Measurements from ENCODE around the gene VWF. TPM values are rescaled to one million over a fixed set of nuclear protein-coding genes. Genes with fewer than 3 reads are reported as not detected.
A peak's percentile ranks its signal among the peaks of the same experiment; 100 is the strongest.

The VWF gene
- total and polyA plus RNA-seq, 12 donors, result 104 to 480 (median 253) TPM

DNA sequence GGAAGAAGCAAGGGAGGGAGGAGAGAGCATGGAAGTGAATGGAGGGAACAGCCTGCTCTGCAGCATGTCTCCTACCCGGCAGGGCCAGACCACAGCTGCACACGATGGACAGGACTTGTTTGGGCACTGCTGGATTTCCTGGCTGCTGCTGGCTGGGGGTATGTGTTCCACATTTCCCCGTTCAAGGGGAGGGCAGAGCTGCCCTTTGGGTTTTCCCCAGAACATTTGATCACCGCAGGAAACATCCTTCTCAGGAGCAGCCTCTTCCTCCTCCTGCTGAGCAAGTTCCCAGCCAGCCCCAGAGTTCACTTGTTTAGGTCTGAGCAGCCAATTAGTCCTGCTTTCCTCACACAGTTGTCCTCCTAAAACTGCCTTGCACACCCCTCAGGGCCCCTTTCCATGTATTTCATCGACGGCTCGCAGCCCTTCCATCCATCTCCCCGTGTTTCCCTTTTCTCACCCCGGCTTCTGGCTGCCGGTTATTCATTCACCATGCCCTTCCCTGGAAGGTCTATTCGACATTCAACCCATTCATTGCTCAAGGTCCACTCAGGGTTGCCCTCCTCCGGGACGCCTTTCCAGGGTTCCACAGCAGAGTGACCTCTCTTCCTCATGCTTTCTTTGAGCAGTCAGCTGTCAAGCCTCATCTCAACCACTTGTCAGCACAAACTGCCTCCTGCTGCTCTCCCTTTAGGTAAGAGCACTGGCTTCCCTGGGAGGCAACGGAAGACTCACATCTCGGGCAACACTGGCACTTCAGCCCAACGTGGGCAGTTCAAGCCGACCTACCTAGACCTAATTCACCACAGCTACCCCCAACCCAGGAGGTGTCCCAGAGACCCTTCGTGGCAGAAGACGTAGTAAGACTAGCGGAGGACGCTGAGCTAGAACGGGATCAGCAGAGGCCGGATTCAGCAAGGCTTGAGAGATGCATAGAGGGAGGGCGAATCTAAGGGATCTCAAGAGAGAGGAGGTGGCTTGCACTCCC is 159.3 kb downstream of the VWF start:
- no peak for DNase-seq
- no peaks in the 10 kb centered on the region for H3K9me3 ChIP-seq
- peaks cover 0 to 7% (median 5%) of the 10 kb centered on the region in 7 donors for H3K27me3 ChIP-seq
- TF ChIP-seq, protein P1, sequence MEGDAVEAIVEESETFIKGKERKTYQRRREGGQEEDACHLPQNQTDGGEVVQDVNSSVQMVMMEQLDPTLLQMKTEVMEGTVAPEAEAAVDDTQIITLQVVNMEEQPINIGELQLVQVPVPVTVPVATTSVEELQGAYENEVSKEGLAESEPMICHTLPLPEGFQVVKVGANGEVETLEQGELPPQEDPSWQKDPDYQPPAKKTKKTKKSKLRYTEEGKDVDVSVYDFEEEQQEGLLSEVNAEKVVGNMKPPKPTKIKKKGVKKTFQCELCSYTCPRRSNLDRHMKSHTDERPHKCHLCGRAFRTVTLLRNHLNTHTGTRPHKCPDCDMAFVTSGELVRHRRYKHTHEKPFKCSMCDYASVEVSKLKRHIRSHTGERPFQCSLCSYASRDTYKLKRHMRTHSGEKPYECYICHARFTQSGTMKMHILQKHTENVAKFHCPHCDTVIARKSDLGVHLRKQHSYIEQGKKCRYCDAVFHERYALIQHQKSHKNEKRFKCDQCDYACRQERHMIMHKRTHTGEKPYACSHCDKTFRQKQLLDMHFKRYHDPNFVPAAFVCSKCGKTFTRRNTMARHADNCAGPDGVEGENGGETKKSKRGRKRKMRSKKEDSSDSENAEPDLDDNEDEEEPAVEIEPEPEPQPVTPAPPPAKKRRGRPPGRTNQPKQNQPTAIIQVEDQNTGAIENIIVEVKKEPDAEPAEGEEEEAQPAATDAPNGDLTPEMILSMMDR (IDR thresholded peaks at IDR 0.05), result no peak
- peaks cover 0 to 67% (median 0%) of the 10 kb centered on the region in 9 donors for H3K36me3 ChIP-seq
- H3K4me1 ChIP-seq, result peaks cover 0 to 4% (median 0%) of the 10 kb centered on the region in 9 donors
- ATAC-seq, result peak in 7 of 8 donors; percentile 10 to 21 (median 17)
- 63 to 71% methylated on average over 24 of the region's 24 CpGs for WGBS, 2 donors
- no peak overlapping the region for H3K4me3 ChIP-seq
- H3K27ac ChIP-seq, result no peak overlapping the region
- intact Hi-C loops (cut with DNase I), result no loop called here

DNA sequence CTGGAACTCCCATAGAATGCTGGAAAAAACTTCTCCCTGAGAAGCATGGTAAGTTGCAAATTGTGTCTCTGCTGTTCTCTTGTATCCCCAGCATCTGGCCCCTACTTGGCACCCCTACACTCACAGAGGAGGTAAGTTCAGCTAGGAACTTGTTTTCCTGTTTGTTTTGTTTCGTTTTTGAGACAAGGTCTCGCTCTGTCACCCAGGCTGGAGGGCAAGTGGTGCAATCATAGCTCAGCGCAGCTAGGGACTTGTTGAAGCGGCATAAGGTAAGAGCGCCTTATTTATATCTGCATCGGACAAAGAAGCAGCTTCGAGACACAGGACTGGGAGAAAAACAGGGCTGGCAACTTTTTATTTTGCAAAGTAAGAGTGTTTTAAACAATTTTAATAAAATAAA is 161.0 kb downstream of the VWF start:
- TF ChIP-seq, protein P1 (IDR thresholded peaks at IDR 0.05), result no peak
- no peak overlapping the region for H3K4me3 ChIP-seq
- H3K27ac ChIP-seq, result no peak overlapping the region
- peaks cover 0 to 12% (median 5%) of the 10 kb centered on the region in 7 donors for H3K27me3 ChIP-seq
- ATAC-seq (no peak), DNase-seq (no peak)
- WGBS, 2 donors, result 85% methylated on average over 7 of the region's 7 CpGs
- peaks cover 0 to 4% (median 0%) of the 10 kb centered on the region in 9 donors for H3K4me1 ChIP-seq
- intact Hi-C loops (cut with DNase I), result no loop called here
- H3K36me3 ChIP-seq, result peaks cover 0 to 57% (median 0%) of the 10 kb centered on the region in 9 donors
- H3K9me3 ChIP-seq, result no peaks in the 10 kb centered on the region

DNA sequence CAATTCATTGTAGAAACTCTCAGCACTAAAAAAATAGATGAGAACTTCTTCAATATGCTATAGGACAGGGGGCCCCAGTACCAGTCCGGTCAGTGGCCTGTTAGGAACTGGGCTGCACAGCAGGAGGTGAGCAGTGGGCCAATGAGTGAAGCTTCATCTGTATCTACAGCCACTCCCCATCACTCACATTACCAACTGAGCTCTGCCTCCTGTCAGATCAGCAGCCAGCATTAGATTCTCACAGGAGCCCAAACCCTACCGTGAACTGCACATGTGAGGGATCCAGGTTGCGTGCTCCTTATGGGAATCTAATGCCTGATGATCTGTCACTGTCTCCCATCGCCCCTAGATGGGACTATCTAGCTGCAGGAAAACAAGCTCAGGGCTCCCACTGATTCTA is 163.7 kb downstream of the VWF start:
- TF ChIP-seq, protein P1 (IDR thresholded peaks at IDR 0.05), result no peak
- H3K27ac ChIP-seq, result no peak overlapping the region
- peaks cover 0 to 4% (median 0%) of the 10 kb centered on the region in 9 donors for H3K4me1 ChIP-seq
- H3K27me3 ChIP-seq, result peaks cover 0 to 14% (median 4%) of the 10 kb centered on the region in 7 donors
- 79 to 80% methylated on average over 4 of the region's 4 CpGs for WGBS, 2 donors
- H3K4me3 ChIP-seq, result no peak overlapping the region
- intact Hi-C loops (cut with DNase I), result no loop called here
- no peak for DNase-seq
- ATAC-seq, result no peak
- H3K9me3 ChIP-seq, result no peaks in the 10 kb centered on the region
- peaks cover 0 to 54% (median 8%) of the 10 kb centered on the region in 9 donors for H3K36me3 ChIP-seq

DNA sequence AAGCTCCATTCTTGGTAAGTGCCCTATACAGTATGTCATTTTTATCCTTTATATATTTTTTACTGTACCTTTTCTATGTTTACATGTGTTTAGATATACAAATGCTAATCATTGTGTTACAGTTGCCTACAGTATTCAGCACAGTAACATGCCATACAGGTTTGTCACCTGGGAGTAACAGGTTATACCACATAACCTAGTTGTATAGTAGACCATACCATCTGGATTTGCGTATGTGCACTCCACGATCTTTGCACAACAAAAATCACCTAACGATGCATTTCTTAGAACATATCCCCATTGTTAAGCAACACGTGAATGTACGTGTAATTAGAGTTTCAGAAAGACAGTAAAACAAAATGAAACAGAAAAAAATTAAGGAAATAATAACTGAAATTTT is 167.5 kb downstream of the VWF start:
- DNase-seq (no peak), ATAC-seq (no peak)
- intact Hi-C loops (cut with DNase I), result no loop called here
- H3K27ac ChIP-seq, result no peak overlapping the region
- H3K9me3 ChIP-seq, result no peaks in the 10 kb centered on the region
- H3K27me3 ChIP-seq, result peaks cover 0 to 9% (median 0%) of the 10 kb centered on the region in 7 donors
- H3K36me3 ChIP-seq, result peaks cover 0 to 68% (median 10%) of the 10 kb centered on the region in 9 donors
- TF ChIP-seq, protein P1 (IDR thresholded peaks at IDR 0.05), result no peak
- H3K4me1 ChIP-seq, result no peaks in the 10 kb centered on the region
- 94 to 95% methylated on average over 5 of the region's 5 CpGs for WGBS, 2 donors
- no peak overlapping the region for H3K4me3 ChIP-seq
